CD4-positive, alpha-beta T cell (primary cell): ENCODE data around the gene MAOA. TPM values are rescaled to one million over a fixed set of nuclear protein-coding genes. Genes with fewer than 3 reads are reported as not detected.

ENCODE experiments used
- ATAC-seq: fragments of 200-7000 bp; cut with Tn5 transposase; one replicate; pipeline ENCODE4 v1.10.0; 2022; ENCODE audit warnings: mild to moderate bottlenecking; ENCODE audit not compliant: poor library complexity
- CTCF ChIA-PET: fragments of 350-600 bp; sonication (Branson Sonifier 250); formaldehyde crosslinking; loops from one replicate; lab custom pipeline; 2021; ENCODE audit warnings: antibody characterized with exemption, inconsistent platforms; lab: Charles Lee
- POLR2A ChIA-PET: fragments of 350-600 bp; sonication (Branson Sonifier 250); formaldehyde crosslinking; loops from one replicate; lab custom pipeline; 2021; ENCODE audit warnings: antibody characterized with exemption, inconsistent platforms; lab: Charles Lee
- DNase-seq, 14 experiments: peaks; one replicate each; pipeline ENCODE4 v3.0.0-alpha.2; 2013 to 2020; ENCODE audit warnings: mixed read lengths in 2 of 14
- H3K27ac ChIP-seq, 2 donors: one replicate each; pipeline versions ENCODE4 v1.5.1 to v1.7.0; 2013; ENCODE audit warnings: low read length in 2 of 2, low read depth in 1 of 2, mild to moderate bottlenecking in 1 of 2
- H3K27me3 ChIP-seq, 2 experiments: 1 replicate in 1 of 2; 2 replicates in 1 of 2; pipeline versions ENCODE4 v1.6.1 to v1.7.0; 2013; ENCODE audit warnings: low read length in 2 of 2, control low read depth in 1 of 2, mild to moderate bottlenecking in 1 of 2, moderate library complexity in 1 of 2; ENCODE audit not compliant: insufficient read depth in 2 of 2, control insufficient read depth in 1 of 2
- H3K36me3 ChIP-seq: one replicate; pipeline ENCODE4 v1.6.1; 2013; ENCODE audit warnings: low read length, control low read depth; ENCODE audit not compliant: insufficient read depth
- H3K4me1 ChIP-seq: one replicate; pipeline ENCODE4 v1.6.1; 2013; ENCODE audit warnings: low read length, control low read depth; ENCODE audit not compliant: insufficient read depth
- H3K4me3 ChIP-seq: one replicate; pipeline ENCODE4 v1.5.1; 2013; ENCODE audit warnings: mild to moderate bottlenecking, low read length, moderate library complexity
- H3K9me3 ChIP-seq, 2 experiments: 1 replicate in 1 of 2; 2 replicates in 1 of 2; pipeline versions ENCODE4 v1.6.1 to v1.7.0; 2013; ENCODE audit warnings: low read length in 2 of 2, mild to moderate bottlenecking in 2 of 2, control low read depth in 1 of 2, moderate library complexity in 1 of 2; ENCODE audit not compliant: control insufficient read depth in 1 of 2, insufficient read depth in 1 of 2
- H3K27ac Mint-ChIP-seq: one replicate; pipeline ENCODE4 v1.8.0; 2020; ENCODE audit warnings: mixed read lengths
- H3K27me3 Mint-ChIP-seq: one replicate; pipeline ENCODE4 v1.8.0; 2021; ENCODE audit warnings: mixed read lengths
- H3K36me3 Mint-ChIP-seq: one replicate; pipeline ENCODE4 v1.8.0; 2021; ENCODE audit warnings: low read depth, mixed read lengths
- H3K4me1 Mint-ChIP-seq: one replicate; pipeline ENCODE4 v1.8.0; 2021; ENCODE audit warnings: low read depth, mixed read lengths
- H3K4me3 Mint-ChIP-seq: one replicate; pipeline ENCODE4 v1.8.0; 2020; ENCODE audit warnings: mild to moderate bottlenecking, mixed read lengths
- H3K9me3 Mint-ChIP-seq: one replicate; pipeline ENCODE4 v1.8.0; 2020; ENCODE audit warnings: mixed read lengths
- CTCF ChIP-seq: fragments of 200-600 bp; IDR thresholded peaks from one replicate; pipeline ENCODE4 v1.8.0; 2022; ENCODE audit warnings: antibody characterized with exemption, mild to moderate bottlenecking
- intact Hi-C, 2 experiments: fragments of 100-400 bp; cut with DNase I in 1 of 2; cut with micrococcal nuclease in 1 of 2; formaldehyde crosslinking; loops; one replicate each; pipeline versions ENCODE4 v1.15.1 to v1.9.0; 2023 to 2025; cut with DNase I, micrococcal nuclease
- total RNA-seq, 174 experiments: library from RNA in 2 of 174; stranded (reverse) in 2 of 174; gene quantifications; one replicate each; pipeline ENCODE4 v1.2.3 and lab custom pipeline; 2021 to 2026

Gene MAOA
- total RNA-seq, 2 experiments from 2014 or later = not detected

GRCh38 chrX:43785930-43786591 lies 130.0 kb downstream of the MAOA start:
- Mint-ChIP-seq H3K9me3 (no peaks in the 10 kb centered on the region), H3K27me3 (no peaks in the 10 kb centered on the region)

More at GRCh38 chrX:43785930-43786591, 130.0 kb downstream of the MAOA start:
- DNase-seq (no peak), ATAC-seq (no peak)
- Mint-ChIP-seq H3K4me1 (no peaks in the 10 kb centered on the region), H3K27ac (no peak overlapping the region), H3K36me3 (no peaks in the 10 kb centered on the region), H3K4me3 (no peak overlapping the region)
- H3K27me3 ChIP-seq = no peaks in the 10 kb centered on the region
- H3K9me3 ChIP-seq = no peaks in the 10 kb centered on the region
- intact Hi-C loops = no loop called here
- ChIA-PET POLR2A (no interaction called here), CTCF (no interaction called here)
- no peak overlapping the region for H3K4me3 ChIP-seq
- H3K27ac ChIP-seq = no peak overlapping the region
- TF ChIP-seq CTCF = no peak
- H3K36me3 ChIP-seq = no peaks in the 10 kb centered on the region
- H3K4me1 ChIP-seq = no peaks in the 10 kb centered on the region

Other genes starting within 250 kb of the MAOA start
- gene MAOB, start 226.2 kb downstream of the MAOA start, total RNA-seq = not detected